Trophoblast cell (in vitro differentiated cells and primary cell): ENCODE measurements around the gene ABCB1.

Experiments
- DNase-seq, 2 donors: peaks; one replicate each; pipeline ENCODE4 v3.0.0-alpha.2; 2016
- H2AFZ ChIP-seq: 2 replicates; pipeline ENCODE4 v1.6.1; 2013; ENCODE audit warnings: low read length, moderate library complexity, mild to moderate bottlenecking; ENCODE audit not compliant: insufficient read depth, poor library complexity
- H2AK5ac ChIP-seq: 2 replicates; pipeline ENCODE4 v1.6.1; 2013; ENCODE audit warnings: mild to moderate bottlenecking, low read length
- H2BK120ac ChIP-seq: 2 replicates; pipeline ENCODE4 v1.6.1; 2013; ENCODE audit warnings: low read length, mild to moderate bottlenecking, moderate library complexity; ENCODE audit not compliant: insufficient read depth, poor library complexity
- H2BK12ac ChIP-seq: 2 replicates; pipeline ENCODE4 v1.6.1; 2013; ENCODE audit warnings: mild to moderate bottlenecking, low read length, moderate library complexity
- H2BK5ac ChIP-seq: 2 replicates; pipeline ENCODE4 v1.6.1; 2013; ENCODE audit warnings: low read length, low read depth, moderate library complexity, mild to moderate bottlenecking; ENCODE audit not compliant: poor library complexity
- H3K14ac ChIP-seq: 2 replicates; pipeline ENCODE4 v1.6.1; 2013; ENCODE audit warnings: mild to moderate bottlenecking, low read length
- H3K18ac ChIP-seq: 2 replicates; pipeline ENCODE4 v1.6.1; 2013; ENCODE audit warnings: mild to moderate bottlenecking, low read length
- H3K23ac ChIP-seq: 2 replicates; pipeline ENCODE4 v1.6.1; 2013; ENCODE audit warnings: low read length
- H3K27ac ChIP-seq: 2 replicates; pipeline ENCODE4 v1.5.1; 2013; ENCODE audit warnings: low read depth, mild to moderate bottlenecking, inconsistent platforms, low read length, moderate library complexity
- H3K27me3 ChIP-seq: 2 replicates; pipeline ENCODE4 v1.6.1; 2013; ENCODE audit warnings: inconsistent platforms, mild to moderate bottlenecking, low read length, moderate library complexity; ENCODE audit not compliant: insufficient read depth
- H3K36me3 ChIP-seq, 2 experiments: 1 replicate in 1 of 2; 2 replicates in 1 of 2; pipeline ENCODE4 v1.6.1; 2013; ENCODE audit warnings: low read length in 2 of 2, mild to moderate bottlenecking in 2 of 2, moderate library complexity in 1 of 2; ENCODE audit not compliant: insufficient read depth in 2 of 2, control insufficient read depth in 1 of 2
- H3K4ac ChIP-seq: 2 replicates; pipeline ENCODE4 v1.6.1; 2013; ENCODE audit warnings: low read depth, mild to moderate bottlenecking, low read length, moderate library complexity
- H3K4me1 ChIP-seq, 2 experiments: 1 replicate in 1 of 2; 2 replicates in 1 of 2; pipeline ENCODE4 v1.6.1; 2013; ENCODE audit warnings: low read length in 2 of 2, mild to moderate bottlenecking in 2 of 2, moderate library complexity in 1 of 2; ENCODE audit not compliant: insufficient read depth in 2 of 2, control insufficient read depth in 1 of 2
- H3K4me2 ChIP-seq: 2 replicates; pipeline ENCODE4 v1.6.1; 2013; ENCODE audit warnings: inconsistent platforms, mild to moderate bottlenecking, low read length, moderate library complexity
- H3K4me3 ChIP-seq: 2 replicates; pipeline ENCODE4 v1.5.1; 2013; ENCODE audit warnings: mild to moderate bottlenecking, low read depth, low read length, inconsistent platforms
- H3K79me1 ChIP-seq: one replicate; pipeline ENCODE4 v1.6.1; 2013; ENCODE audit warnings: low read length
- H3K79me2 ChIP-seq: 2 replicates; pipeline ENCODE4 v1.6.1; 2013; ENCODE audit warnings: low read length, mild to moderate bottlenecking; ENCODE audit not compliant: control insufficient read depth, insufficient read depth, poor library complexity
- H3K9ac ChIP-seq: 2 replicates; pipeline ENCODE4 v1.6.1; 2013; ENCODE audit warnings: mild to moderate bottlenecking, low read length
- H3K9me3 ChIP-seq: 2 replicates; pipeline ENCODE4 v1.6.1; 2013; ENCODE audit warnings: low read depth, mild to moderate bottlenecking, control low read depth, inconsistent platforms, low read length; ENCODE audit not compliant: insufficient read depth
- H4K12ac ChIP-seq: 2 replicates; pipeline ENCODE4 v1.6.1; 2013; ENCODE audit warnings: low read depth, mild to moderate bottlenecking, low read length, moderate library complexity
- H4K8ac ChIP-seq: 2 replicates; pipeline ENCODE4 v1.6.1; 2013; ENCODE audit warnings: low read depth, mild to moderate bottlenecking, low read length, moderate library complexity
- H4K91ac ChIP-seq: one replicate; pipeline ENCODE4 v1.6.1; 2013; ENCODE audit warnings: low read depth, mild to moderate bottlenecking, low read length, moderate library complexity
- WGBS: extraction: QIAGEN DNeasy Blood & Tissue Kit; methylation state at CpG from one replicate; pipeline ENCODE4 v1.1.7; 2013; ENCODE audit warnings: missing lambda C conversion rate; ENCODE audit not compliant: insufficient read length, insufficient coverage; ENCODE audit errors: extremely low coverage; 5-methylcytosine and 5-hydroxymethylcytosine counted together

ABCB1 gene

DNA sequence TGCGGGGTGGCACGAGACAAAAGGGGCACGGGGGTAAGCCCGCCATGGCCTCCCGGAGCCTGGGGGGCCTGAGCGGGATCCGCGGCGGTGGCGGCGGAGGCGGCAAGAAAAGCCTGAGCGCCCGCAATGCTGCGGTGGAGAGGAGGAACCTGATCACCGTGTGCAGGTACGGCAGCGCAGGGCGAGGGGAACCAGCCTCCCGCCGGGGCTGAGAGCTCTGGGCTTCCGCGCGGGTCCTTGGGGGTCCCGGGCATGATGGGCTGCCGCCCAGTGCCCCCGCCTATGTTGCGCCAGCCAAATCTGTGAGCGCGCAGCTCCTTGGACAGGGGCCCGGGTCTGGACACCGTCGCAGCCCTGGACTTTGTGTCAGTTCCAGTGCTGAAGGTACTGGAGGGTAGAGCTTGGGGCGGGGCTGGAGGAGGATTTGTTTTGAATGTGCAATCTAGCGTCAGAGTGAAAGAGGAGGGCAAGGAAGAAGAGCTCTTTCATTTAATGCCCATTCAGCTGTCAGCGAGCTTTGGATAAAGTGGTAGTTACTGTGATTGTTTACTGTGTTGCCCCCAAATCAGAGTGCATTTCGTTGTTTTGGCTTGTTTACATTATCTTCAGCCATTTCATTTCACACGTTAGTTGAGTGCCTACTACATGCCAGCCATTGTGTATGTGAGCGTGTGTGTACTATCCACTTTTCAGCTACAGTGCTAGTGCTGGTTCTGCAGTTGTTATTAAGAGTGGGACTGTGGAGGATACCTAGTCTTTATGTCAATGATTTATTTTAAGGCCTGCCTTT, 28.3 kb upstream of the ABCB1 start:
- no peak overlapping the region for H4K8ac ChIP-seq
- H3K79me1 ChIP-seq: no peaks in the 10 kb centered on the region
- H2AFZ ChIP-seq: peak overlapping the region; percentile 33
- H3K18ac ChIP-seq: no peak overlapping the region
- H3K4me2 ChIP-seq: peak overlapping the region; percentile 99
- no peak overlapping the region for H4K12ac ChIP-seq
- peaks cover 0 to 9% of the 10 kb centered on the region in 2 experiments for H3K4me1 ChIP-seq
- H3K23ac ChIP-seq: no peak overlapping the region
- DNase-seq: peak; percentile 38 to 58
- H3K4me3 ChIP-seq: peak overlapping the region; percentile 86
- no peak overlapping the region for H3K4ac ChIP-seq
- peaks cover 11% of the 10 kb centered on the region for H3K27me3 ChIP-seq
- WGBS: no CpG with 5 or more reads among the region's 39 CpGs
- H2BK12ac ChIP-seq: no peak overlapping the region
- H3K36me3 ChIP-seq: no peaks in the 10 kb centered on the region
- H4K91ac ChIP-seq: no peak overlapping the region
- no peaks in the 10 kb centered on the region for H3K79me2 ChIP-seq
- no peak overlapping the region for H3K9ac ChIP-seq
- no peak overlapping the region for H2BK5ac ChIP-seq
- H2BK120ac ChIP-seq: no peak overlapping the region
- peaks cover 2% of the 10 kb centered on the region for H3K9me3 ChIP-seq
- no peak overlapping the region for H3K27ac ChIP-seq
- no peak overlapping the region for H3K14ac ChIP-seq
- H2AK5ac ChIP-seq: no peak overlapping the region

DNA sequence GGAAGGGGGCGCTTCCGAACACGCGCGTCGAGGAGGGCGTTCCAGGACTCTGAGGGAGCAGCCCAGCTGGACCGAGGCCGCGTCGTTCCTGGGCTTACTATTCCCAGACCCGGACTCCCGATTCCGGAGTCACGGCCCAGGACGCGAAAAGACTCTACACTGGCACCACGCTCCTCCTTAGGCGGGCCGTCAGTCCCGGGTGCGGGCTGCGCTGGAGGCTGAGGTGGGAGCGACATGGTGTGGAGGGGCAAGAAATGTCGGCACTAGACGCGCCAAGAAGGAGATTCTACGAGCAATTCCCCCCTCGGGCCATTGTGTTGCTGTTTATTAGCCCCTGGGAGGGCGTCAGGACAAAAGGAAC, 26.9 kb upstream of the ABCB1 start:
- no peak overlapping the region for H4K12ac ChIP-seq
- H2AK5ac ChIP-seq: no peak overlapping the region
- H2AFZ ChIP-seq: no peak overlapping the region
- H3K79me2 ChIP-seq: no peaks in the 10 kb centered on the region
- no peak overlapping the region for H4K91ac ChIP-seq
- H3K27ac ChIP-seq: no peak overlapping the region
- no peak overlapping the region for H2BK5ac ChIP-seq
- peaks cover 0 to 9% of the 10 kb centered on the region in 2 experiments for H3K4me1 ChIP-seq
- H4K8ac ChIP-seq: no peak overlapping the region
- H3K4me2 ChIP-seq: peak overlapping the region; percentile 99
- H3K9ac ChIP-seq: no peak overlapping the region
- no peak overlapping the region for H3K14ac ChIP-seq
- no peaks in the 10 kb centered on the region for H3K36me3 ChIP-seq
- H2BK12ac ChIP-seq: no peak overlapping the region
- H3K9me3 ChIP-seq: peaks cover 2% of the 10 kb centered on the region
- no peak for DNase-seq
- peaks cover 11% of the 10 kb centered on the region for H3K27me3 ChIP-seq
- no peak overlapping the region for H3K4ac ChIP-seq
- no CpG with 5 or more reads among the region's 30 CpGs for WGBS
- H2BK120ac ChIP-seq: no peak overlapping the region
- no peak overlapping the region for H3K18ac ChIP-seq
- peak overlapping the region; percentile 74 for H3K4me3 ChIP-seq
- H3K23ac ChIP-seq: no peak overlapping the region
- H3K79me1 ChIP-seq: no peaks in the 10 kb centered on the region

DNA sequence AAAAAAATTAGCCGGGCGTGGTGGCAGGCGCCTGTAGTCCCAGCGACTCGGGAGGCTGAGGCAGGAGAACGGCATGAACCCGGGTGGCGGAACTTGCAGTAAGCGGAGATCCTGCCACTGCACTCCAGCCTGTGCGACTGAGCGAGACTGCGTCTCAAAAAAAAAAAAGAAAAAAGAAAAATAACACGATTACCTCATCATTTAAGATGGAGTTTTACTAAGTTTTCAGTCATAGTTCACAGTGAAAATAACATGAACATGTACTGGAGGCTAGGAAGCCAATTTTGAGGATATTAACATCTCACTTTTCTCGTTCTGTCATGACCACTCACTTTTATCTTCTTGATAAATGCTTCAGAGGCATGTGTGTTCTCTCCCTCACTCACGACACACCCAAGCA, 24.4 kb upstream of the ABCB1 start:
- Histone ChIP-seq H3K9me3 (peaks cover 2% of the 10 kb centered on the region), H3K9ac (no peak overlapping the region), H2BK5ac (no peak overlapping the region), H3K14ac (no peak overlapping the region), H2BK120ac (no peak overlapping the region), H3K4me2 (no peak overlapping the region), H2BK12ac (no peak overlapping the region), H3K23ac (no peak overlapping the region), H3K79me1 (no peaks in the 10 kb centered on the region), H2AK5ac (no peak overlapping the region), H4K91ac (no peak overlapping the region), H3K4ac (no peak overlapping the region), H2AFZ (no peak overlapping the region), H3K36me3 (no peaks in the 10 kb centered on the region), H3K18ac (no peak overlapping the region), H3K27ac (no peak overlapping the region), H3K27me3 (peaks cover 11% of the 10 kb centered on the region), H3K4me3 (no peak overlapping the region), H3K79me2 (no peaks in the 10 kb centered on the region), H4K8ac (no peak overlapping the region), H4K12ac (no peak overlapping the region), H3K4me1 (peaks cover 0 to 9% of the 10 kb centered on the region in 2 experiments)
- DNase-seq: peak in 1 of 2 donors; percentile 19
- WGBS: no CpG with 5 or more reads among the region's 15 CpGs

GRCh38 chr7:87624628-87625027, 23.9 kb upstream of the ABCB1 start:
- Histone ChIP-seq H2AFZ (no peak overlapping the region), H3K9ac (no peak overlapping the region), H4K8ac (no peak overlapping the region), H4K91ac (no peak overlapping the region), H2BK12ac (no peak overlapping the region), H3K79me1 (no peaks in the 10 kb centered on the region), H2BK5ac (no peak overlapping the region), H3K79me2 (no peaks in the 10 kb centered on the region), H3K27me3 (peaks cover 11% of the 10 kb centered on the region), H3K27ac (no peak overlapping the region), H3K23ac (no peak overlapping the region), H3K14ac (no peak overlapping the region), H3K4me3 (no peak overlapping the region), H3K4me1 (peaks cover 0 to 9% of the 10 kb centered on the region in 2 experiments), H2BK120ac (no peak overlapping the region), H4K12ac (no peak overlapping the region), H3K9me3 (peaks cover 2% of the 10 kb centered on the region), H3K4me2 (no peak overlapping the region), H3K4ac (no peak overlapping the region), H2AK5ac (no peak overlapping the region), H3K36me3 (no peaks in the 10 kb centered on the region), H3K18ac (no peak overlapping the region)
- WGBS: no CpG with 5 or more reads among the region's 7 CpGs
- peak in 1 of 2 donors; percentile 14 for DNase-seq
